NCI-H2107 treated with DMSO at 0.1 percent for 48 hours (cell line): Measurements from ENCODE around the gene RNF223.
"Not testable (repeated sequence)": the region's sequence is repeated elsewhere in the genome, so short reads cannot be mapped to it uniquely, and the experiment has no call there.

Experiments
- DNase-seq: peaks from one replicate; lab custom pipeline; 2025; ENCODE audit not compliant: unreplicated experiment; lab: John Stamatoyannopoulos, UW

Gene RNF223

DNA sequence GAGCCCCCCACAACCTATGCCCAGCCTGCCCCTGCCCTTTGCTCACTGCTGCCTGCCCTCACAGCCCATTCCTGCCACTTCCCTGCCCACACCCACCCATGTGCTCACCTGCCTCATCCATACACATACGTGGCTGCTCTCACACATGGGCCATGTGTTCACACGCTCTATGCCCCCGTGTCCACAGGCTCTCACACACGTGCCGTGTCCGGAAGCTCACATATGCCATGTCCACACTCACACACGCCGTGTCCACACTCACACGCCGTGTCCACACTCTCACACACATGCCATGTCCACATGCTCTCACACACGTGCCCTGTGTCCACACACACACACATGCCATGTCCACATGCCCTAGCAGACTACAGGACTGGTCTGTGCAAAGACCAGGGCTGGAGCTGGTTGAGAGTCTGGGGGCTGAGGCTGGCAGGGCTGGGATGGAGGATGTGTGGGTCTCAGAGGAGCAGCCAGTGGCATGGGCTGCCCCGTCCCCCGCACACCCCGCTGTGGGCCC, 583 bp upstream of the RNF223 start:
- DNase-seq = no peak

DNA sequence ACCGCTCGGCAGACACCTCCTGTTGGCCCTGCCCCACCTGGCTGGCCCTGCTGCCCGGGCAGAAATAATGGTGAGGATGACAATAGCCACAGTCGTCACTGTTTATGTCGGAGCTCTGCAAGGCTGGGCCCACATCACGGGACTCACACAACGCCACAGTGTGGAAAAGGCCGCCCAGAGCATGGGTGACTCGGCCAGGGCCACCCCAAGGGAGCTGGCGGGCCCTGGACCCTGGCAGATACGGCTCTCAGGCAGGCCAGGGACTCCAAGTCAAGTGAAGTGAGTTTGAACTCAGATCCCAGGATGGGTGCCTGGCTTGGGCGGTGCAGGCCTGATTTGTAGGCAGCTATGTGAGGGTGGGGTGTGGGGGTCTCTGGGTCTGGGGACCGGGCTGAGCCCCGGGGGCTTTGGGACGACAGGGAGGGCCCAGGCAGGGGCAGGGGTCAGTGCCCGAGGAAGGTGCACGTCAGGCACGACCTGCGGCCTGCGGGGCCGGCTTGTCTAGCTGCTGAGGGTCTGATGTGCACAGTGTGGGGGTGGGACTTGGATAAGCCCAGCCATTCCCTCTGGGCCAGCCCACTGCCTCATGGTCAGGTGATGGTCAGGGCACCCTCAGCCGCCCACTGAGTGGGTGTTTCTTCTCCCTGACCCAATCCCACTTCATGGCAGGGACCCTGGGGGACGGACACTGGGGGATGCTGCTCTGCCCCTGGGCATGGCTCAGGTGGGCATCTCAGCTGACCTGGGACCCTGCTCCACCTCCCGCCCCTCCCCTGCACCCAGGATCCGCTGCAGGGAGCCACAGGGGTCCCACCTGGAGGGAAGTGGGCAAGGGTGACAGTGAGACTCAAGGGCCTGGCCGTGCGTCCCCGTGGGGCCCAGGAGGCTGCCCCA, 1.0 kb downstream of the RNF223 start:
- no peak for DNase-seq

DNA sequence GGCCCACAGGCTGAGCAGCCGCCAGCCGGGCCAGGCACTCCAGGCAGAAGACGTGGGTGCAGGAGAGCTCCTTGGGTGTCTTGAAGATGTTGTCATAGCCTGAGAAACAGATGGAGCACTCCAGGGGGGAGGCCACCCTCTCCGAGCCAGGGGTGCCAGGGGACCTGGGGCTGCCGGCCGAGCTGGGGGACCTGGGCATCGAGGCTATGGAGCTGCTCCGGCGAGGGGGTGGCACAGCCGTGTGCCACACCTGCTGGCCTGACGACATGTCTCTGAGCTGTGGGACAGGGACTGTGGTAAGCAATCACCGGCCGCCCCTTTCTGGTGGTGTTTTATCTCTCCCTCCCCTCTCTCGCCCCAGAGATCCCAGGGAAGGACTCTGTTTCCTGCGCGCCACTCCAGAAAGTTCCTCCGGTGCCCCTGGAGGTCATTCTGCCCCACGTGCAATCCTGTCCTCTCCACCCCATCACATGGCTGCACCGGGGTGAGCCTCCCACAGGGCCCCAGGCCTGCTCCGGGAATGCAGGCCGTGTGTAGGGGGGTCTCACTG, 1.7 kb downstream of the RNF223 start:
- DNase-seq = no peak

DNA sequence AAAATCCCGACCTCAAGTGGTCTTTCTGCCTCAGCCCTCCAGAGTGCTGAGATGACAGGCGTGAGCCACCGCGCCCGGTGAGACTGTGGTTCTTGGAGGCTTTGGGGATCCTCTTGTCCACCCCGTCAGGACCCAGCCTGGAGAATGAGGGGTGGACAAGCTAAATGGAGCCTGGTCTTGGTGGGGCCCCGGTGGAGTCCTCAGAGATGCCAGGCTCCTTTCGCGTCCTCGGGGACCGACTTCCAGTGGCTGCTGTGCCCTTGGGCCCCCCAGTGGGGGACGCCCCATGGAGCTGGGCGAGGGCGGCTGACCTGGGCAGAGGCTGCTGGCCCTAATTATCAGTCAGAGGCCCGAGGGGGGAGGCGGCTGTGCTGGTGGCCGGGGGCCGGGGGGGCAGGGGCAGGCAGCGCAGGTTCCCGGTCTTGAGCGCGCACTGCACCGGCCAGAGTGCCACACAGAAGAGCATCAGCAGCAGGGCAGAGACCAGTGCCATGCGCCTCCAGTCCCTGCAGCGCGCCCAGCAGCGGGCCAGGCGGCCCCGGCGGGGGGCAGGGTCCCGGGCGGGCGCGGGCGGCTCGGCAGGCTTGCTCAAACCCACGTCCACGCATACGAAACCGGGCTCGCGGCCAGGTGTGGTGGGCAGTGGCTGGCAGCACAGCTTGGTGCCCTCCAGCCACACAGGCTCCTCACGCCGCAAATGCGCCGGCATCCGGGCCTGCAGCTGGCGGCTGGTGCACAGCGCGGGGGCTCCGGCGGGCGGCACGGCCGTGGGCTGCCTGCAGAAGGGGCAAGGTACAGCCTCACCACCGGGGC, 2.4 kb downstream of the RNF223 start:
- no peak for DNase-seq

DNA sequence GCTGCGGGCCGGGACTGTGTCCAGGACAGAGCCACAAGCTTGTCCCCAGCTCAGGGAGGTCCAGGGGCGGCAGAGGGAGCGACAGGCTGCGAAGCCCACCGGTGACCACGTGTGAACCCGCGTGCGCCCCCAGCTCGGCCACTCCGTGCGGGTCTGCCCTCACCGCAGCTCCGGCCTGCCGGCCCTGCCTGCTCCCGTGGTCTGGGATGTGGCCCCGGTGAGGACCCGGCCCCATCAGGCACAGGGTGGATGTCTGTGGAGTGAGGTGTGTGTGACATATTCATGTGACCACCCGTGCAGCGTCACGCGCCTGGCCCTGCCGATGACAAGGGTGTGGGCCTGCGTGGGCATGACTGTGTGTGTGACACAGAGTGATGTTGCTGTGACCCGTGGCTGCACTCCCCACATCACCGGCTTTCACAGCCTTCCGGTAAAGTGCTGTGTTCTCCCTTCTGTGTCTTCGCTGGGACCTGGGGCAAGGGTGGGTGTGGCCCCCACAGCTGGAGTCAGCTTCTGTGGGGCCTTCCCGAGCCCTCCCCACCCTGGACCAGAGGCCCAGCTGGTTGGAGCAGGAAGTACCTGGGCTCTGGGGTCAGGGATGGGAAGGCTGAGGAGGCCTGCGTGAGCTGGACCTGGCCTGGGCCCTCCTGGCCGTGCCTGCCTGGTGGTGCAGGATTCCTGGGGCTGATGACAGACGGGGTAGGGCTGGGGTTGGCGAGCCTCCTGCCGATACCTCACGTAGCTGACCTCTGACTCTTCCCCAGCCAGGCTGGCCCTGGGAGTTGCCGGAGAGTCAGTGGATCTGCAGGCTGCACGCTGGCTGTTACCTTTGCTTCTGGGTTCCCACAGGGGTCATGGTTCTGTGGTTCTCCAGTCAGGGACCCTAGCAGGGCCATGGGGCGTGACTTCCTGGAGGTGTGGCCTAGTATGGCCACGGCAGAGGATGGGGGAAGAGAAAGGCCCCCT, 4.1 kb downstream of the RNF223 start:
- DNase-seq = no peak

DNA sequence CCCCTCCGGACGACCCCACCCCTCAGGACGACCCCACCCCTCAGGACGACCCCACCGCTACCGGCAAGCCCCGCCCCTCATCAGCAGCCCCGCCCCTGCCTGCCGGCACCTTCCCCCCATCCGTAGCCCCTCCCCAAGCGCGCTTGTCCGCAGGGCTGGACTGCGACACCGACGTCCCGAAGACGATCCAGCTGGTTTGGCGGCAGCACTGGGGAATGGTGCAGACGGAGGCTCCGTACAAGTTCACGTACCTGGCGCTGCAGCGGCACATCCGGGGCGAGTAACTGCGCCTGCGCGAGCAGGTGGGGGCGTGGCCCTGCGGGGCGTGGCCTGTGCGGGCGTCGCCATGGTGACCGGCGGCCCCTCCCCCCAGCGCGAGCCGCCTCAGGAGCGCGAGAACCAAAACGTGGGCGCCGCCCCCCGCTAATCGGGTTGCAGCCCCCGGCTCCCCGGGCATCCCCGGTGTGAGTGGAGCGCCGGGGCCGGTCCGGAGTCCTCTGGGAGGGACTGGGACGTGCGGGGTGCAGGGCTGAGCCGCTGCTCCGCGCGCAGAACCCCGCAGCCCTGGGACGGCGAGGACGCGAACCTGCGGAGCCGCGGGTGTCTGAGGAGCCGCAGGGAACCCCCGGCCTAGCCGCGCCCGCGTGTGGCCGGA, 4.9 kb downstream of the RNF223 start:
- DNase-seq = no peak

DNA sequence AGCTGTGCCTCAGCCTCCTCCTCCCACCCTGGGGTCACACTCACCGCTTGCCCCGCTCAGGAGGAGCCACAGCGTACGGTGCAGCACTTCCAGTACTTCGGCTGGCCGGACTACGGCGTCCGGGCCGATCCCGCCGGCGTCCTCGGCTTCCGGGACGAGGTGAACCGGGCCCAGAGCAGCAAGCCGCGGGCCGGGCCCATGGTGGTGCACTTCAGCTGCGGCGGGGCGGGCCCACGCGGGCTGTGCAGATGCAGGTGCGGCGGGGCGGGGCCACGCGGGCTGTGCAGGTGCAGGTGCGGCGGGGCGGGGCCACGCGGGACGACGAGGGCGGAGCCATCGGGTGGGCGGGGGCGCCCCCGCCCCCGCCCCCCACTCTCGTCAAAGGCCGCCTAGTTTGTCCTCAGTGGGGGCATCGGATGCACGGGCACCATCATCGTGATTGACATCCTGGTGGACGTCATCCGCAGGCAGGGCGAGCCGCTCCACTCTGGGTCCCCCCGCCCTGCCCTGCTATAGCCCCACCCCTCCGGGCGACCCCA, 5.5 kb downstream of the RNF223 start:
- DNase-seq = no peak

DNA sequence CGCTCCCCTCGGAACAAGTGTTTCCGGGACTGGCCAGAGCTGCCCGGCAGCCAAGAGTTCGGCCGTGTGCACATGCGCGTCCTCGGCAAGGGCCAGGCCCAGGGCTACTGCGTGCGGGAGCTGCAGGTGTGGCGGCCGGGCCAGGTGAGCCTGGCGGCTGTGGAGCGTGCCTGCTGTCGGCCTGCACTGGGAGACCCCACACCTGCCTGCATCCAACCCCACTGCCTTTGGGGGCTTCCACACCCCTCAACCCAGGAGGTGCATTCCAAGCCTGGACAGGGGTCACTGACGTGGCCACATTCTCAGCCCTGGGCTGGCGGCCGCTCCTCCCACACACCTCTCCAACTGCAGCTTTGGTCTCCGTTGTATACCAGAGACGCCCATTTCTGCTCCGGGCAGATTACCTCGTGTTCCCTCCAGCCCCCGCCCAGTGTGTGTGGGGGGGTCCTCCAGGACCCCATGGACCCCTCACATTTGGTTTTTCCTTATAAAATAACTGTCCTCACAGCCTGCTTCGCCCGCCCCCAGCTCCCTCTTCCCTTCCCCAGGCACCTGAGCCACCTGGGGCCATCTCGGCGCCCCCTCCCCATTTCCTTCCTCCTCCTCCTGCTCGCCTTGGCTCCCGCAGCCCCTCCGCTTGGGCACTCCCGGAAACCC, 6.1 kb downstream of the RNF223 start:
- no peak for DNase-seq

DNA sequence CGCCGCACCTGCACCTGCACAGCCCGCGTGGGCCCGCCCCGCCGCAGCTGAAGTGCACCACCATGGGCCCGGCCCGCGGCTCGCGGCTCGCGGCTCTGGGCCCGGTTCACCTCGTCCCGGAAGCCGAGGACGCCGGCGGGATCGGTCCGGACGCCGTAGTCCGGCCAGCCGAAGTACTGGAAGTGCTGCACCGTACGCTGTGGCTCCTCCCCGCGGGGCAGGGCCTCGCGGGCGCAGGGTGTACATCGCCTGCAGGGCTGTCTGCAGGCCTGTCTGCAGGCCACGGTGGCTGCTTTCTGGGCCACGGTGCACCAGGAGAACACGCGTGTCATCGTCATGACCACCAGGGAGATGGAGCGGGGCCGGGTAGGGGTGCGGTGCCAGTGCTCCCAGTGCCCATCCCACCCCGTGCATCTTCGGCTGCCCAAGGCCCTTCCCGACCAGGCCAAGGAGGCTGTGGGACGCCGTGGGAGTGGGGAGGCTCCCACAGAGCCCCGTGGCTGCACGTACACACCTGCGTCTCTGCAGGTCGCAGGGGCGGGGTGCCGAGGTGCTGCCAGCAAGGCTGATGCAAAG, 6.7 kb downstream of the RNF223 start:
- DNase-seq = no peak

DNA sequence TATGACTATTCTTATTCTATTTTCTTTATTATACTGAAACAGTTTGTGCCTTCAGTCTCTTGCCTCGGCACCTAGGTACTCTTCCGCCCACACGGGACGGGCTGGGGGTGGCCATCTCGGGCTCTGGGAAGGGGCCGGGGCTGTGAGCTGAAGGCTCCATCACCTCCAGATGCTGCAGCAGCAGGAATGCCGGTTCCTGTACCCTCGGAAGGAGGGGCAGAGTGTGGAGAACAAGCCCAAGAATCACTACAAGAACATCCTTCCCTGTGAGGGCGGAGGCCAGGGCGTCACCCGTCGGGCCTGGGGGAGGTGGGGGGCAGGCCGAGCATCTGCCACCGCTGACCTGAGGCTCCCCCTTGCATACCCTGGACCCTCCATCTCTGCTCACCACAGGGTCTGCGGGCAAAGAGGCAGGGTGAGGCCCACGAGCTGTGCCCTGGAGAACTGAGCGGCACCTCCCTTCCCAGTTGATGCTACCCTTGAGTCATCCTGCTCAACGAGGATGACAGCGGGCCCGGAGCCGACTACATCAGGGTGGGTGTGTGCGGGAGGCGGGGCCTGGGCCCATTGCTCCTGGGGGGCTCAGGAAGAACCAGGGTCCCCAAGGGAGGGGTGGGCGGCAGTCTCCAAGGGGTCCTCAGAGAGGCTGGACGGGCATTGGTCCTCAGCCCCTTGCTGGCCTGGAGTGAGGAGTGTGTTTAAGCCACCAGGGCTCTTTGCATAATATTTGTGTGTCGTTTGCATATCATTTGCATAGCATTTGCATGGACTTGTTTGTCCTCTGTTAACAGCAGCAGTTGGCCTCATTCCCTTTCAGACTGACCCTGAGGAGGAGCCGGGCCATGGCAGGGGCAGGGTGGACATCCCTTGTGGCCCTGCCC, 7.5 kb downstream of the RNF223 start:
- no peak for DNase-seq

DNA sequence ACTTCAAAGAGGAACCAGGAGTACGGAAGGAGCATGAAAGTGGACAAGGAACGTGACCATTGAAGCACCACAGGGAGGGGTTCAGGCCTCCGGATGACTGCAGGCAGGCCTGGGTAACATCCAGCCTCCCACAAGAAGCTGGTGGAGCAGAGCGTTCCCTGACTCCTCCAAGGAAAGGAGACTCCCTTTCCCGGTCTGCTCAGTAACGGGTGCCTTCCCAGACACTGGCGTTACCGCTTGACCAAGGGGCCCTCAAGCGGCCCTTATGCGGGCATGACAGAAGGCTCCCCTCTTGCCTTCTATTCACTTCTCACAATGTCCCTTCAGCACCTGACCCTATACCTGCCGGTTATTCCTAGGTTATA, 8.2 kb downstream of the RNF223 start:
- DNase-seq = not testable (repeated sequence)

DNA sequence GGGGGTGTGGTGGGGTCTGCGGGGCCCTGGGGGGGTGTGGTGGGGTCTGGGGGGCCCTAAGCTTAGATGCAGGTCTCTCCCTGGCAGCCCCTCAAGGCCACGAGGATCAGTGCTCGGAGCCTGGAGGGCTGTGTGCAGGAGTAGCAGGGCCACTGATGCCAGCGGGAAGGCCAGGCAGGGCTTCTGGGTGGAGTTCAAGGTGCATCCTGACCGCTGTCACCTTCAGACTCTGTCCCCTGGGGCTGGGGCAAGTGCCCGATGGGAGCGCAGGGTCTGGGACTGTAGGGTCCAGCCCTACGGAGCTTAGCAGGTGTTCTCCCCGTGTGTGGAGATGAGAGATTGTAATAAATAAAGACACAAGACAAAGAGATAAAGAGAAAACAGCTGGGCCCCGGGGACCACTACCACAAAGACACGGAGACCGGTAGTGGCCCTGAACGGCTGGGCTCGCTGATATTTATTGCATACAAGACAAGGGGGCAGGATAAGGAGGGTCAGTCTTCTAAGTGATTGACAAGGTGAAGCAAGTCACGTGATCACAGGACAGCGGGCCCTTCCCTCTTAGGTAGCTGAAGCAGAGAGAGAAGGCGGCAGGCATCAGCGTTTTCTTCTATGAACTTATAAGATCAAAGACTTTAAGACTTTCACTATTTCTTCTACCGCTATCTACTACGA, 8.7 kb downstream of the RNF223 start:
- DNase-seq = no peak

DNA sequence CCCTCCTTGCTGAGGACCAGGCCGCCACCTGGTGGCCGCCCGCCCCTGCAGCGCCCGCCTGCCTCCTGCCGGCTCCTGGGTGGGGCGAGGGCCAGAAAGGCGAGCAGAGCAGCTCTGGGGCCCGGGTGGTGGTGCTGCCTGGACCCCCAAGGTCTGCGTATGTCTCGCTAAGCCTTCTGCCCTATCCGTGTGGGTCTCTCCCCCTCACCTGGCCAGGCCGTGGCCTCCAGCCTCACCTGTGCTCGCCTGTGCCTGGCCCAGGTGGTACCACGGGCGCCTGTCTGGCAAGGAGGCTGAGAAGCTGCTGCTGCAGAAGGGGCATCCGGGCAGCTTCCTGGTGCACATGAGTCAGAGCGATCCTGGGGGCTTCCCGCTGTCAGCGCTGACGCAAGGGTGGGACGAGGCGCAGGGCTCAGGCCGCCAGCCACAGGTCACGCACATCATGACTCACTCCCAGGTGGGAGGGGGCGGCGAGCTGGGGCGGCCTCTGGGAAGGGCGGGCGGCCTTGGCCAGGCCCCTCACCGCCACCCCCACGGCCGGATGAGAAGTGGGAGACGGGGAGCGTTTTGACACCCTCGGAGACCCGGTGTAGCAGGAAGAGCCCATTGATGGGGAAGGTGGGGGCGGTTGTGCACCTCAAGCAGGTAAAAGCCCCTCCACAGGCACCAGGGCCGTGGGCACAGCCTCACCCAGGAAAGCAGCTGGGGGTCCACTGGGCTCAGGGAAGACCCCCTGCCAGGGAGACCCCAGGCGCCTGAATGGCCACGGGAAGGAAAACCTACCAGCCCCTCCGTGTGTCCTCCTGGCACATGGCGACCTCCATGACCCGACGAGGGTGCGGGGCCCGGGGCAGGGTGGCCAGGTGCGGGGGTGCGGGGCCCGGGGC, 9.9 kb downstream of the RNF223 start:
- DNase-seq = no peak

DNA sequence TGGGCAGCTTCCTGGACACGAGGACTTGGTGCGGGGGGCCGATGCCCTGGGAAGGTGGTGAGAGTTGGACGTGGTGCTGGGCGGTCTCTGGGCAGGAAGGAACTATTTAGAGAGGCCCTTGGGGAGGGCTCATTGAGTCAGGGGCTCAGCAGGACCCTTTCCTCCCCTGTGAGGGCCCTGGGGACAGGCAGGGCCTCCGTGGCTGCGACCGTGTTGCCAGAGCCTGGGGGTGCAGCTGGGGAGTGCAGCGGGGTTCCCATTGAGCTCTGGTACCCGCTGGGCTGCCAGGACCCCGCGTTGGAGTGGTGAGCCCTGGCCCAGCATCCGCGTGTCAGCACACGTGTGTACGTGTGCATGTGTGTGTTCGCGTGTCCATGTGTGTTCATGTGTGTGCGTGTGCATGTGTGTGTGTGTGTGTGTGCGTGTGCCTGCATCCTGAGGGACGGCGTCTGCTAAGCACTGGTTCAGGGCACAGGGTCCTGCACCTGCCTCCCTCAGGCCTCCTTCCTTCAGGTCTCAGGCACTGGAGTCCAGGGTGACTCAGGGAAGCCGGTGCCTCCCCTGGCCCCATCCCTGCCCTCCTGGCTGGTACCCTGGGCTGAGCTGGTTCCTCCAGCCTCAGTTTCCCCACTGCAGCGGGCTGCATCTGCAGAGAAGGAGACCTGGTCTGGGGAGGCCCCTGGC, 10.7 kb downstream of the RNF223 start:
- DNase-seq = no peak

DNA sequence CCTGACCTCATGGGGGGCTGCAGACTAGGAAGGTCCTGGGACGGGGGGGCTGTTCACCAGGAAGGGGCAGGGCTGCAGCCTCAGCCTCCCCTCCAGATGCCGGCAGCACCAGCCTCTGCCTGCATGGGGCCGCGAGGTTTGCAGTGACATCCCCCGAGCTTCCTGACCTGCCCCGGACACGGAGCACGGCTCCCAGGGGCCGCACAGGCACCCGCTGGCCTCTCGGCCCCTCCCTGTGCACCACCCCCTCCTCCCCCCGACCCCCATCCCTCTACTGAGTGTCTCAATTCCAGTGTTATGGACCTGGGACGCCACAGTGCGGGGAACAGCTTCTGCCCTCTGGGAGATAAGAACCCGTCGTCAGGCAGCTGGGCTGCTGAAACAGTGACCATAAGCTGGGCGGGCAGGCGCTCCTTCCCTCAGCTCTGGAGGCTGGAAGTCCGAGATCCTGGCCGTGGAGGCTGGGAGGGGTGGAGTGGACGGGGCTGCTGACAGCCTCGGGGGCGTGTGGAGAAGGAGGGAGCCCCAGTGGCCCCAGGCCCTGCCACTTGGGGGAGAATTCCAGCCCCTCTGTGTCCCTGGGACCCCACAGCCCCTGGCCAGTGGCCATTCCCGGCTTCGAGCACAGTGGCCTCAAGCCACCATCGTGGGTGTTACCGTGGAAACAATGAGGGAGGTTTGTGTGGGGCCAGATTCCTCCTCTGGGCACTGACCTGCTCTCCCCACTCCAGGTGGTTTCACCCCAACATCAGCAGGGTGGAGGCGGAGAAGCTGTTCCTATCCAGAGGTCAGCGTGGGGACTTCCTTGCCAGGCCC, 11.6 kb downstream of the RNF223 start:
- no peak for DNase-seq
